HepG2 (cell line): ENCODE measurements around the gene SOCS1. TPM values are rescaled to one million over a fixed set of nuclear protein-coding genes. Genes with fewer than 3 reads are reported as not detected.

Experiments used
- FLYWCH1 ChIP-seq: sonication (generic); formaldehyde crosslinking; IDR thresholded peaks from 2 replicates; pipeline ENCODE4 v1.8.1; 2023; ENCODE audit warnings: mild to moderate bottlenecking, missing genetic modification reagents
- FOXA3 ChIP-seq: IDR thresholded peaks from 2 replicates; pipeline ENCODE4 v1.6.1; 2016; ENCODE audit warnings: missing genetic modification reagents, missing compliant biosample characterization
- FOXK2 ChIP-seq: fragments of 450-650 bp; IDR thresholded peaks from 2 replicates; pipeline ENCODE4 v1.6.1; 2016
- HNRNPL ChIP-seq: fragments of 200-400 bp; formaldehyde crosslinking; IDR thresholded peaks from 2 replicates; pipeline ENCODE4 v1.6.1; 2017; ENCODE audit warnings: mild to moderate bottlenecking, low read depth, low read length
- MXD1 ChIP-seq: sonication (generic); formaldehyde crosslinking; IDR thresholded peaks from 2 replicates; pipeline ENCODE4 v1.4.0; 2020; ENCODE audit warnings: mild to moderate bottlenecking, missing genetic modification reagents
- MXI1 ChIP-seq: IDR thresholded peaks from 3 replicates; pipeline ENCODE4 v1.6.1; 2012; ENCODE audit warnings: low read depth, low read length, inconsistent platforms, borderline replicate concordance
- PLSCR1 ChIP-seq: sonication (generic); formaldehyde crosslinking; IDR thresholded peaks from 2 replicates; pipeline ENCODE4 v1.5.0; 2020; ENCODE audit warnings: missing genetic modification reagents, mild to moderate bottlenecking, borderline replicate concordance
- RBM22 ChIP-seq: fragments of 200-400 bp; formaldehyde crosslinking; optimal IDR thresholded peaks from 2 replicates; pipeline ENCODE3; 2017; ENCODE audit warnings: mild to moderate bottlenecking, low read length, moderate library complexity
- STAT6 ChIP-seq: sonication (generic); formaldehyde crosslinking; IDR thresholded peaks from 2 replicates; pipeline ENCODE4 v1.4.0; 2020; ENCODE audit warnings: missing genetic modification reagents, mild to moderate bottlenecking, borderline replicate concordance
- ZNF124 ChIP-seq: sonication (generic); formaldehyde crosslinking; IDR thresholded peaks from 2 replicates; pipeline ENCODE4 v1.4.0; 2020; ENCODE audit warnings: missing genetic modification reagents
- ZNF253 ChIP-seq: sonication (generic); formaldehyde crosslinking; IDR thresholded peaks from 2 replicates; pipeline ENCODE4 v1.8.0; 2022; ENCODE audit warnings: mild to moderate bottlenecking, missing genetic modification reagents, borderline replicate concordance
- ZNF547 ChIP-seq: sonication (generic); formaldehyde crosslinking; IDR thresholded peaks from 2 replicates; pipeline ENCODE4 v1.5.1; 2020; ENCODE audit warnings: mild to moderate bottlenecking, missing genetic modification reagents
- ZNF609 ChIP-seq: sonication (generic); formaldehyde crosslinking; IDR thresholded peaks from 2 replicates; pipeline ENCODE4 v1.4.0; 2020; ENCODE audit warnings: mild to moderate bottlenecking, missing genetic modification reagents, borderline replicate concordance
- ZNF615 ChIP-seq: sonication (generic); formaldehyde crosslinking; IDR thresholded peaks from 2 replicates; pipeline ENCODE4 v1.5.0; 2020; ENCODE audit warnings: mild to moderate bottlenecking, missing genetic modification reagents, borderline replicate concordance
- ZNF790 ChIP-seq: sonication (generic); formaldehyde crosslinking; IDR thresholded peaks from 2 replicates; pipeline ENCODE4 v1.8.0; 2022; ENCODE audit warnings: missing genetic modification reagents, mild to moderate bottlenecking, borderline replicate concordance
- ZZZ3 ChIP-seq: sonication (generic); formaldehyde crosslinking; IDR thresholded peaks from 2 replicates; pipeline ENCODE4 v1.4.0; 2020; ENCODE audit warnings: missing genetic modification reagents, mild to moderate bottlenecking, borderline replicate concordance
- polyA plus RNA-seq, 8 experiments: library from polyadenylated mRNA; depleted of rRNA in 3 of 8; stranded (reverse) in 7 of 8; unstranded in 1 of 8; fragments of >200 nt; fragmentation: Illumina TruSeq in 4 of 8; extraction: Trizol in 4 of 8; gene quantifications; 2 replicates each; pipeline versions ENCODE4 v1.2.1 to v1.2.3, GENCODE V29; 2011 to 2016; ENCODE audit warnings: low read depth in 4 of 8, missing spikeins in 1 of 8, mixed read lengths in 1 of 8; ENCODE audit not compliant: insufficient read depth in 1 of 8
- total RNA-seq, 5 experiments: library from RNA; depleted of rRNA; stranded (reverse); fragments of >200 nt; fragmentation: Illumina TruSeq; extraction: Trizol; gene quantifications; 2 replicates each; pipeline ENCODE4 v1.2.3, GENCODE V29; 2016; ENCODE audit warnings: low read depth in 1 of 5
- TF ChIP-seq, protein P1 (sequence below): sonication (generic); formaldehyde crosslinking; IDR thresholded peaks from 2 replicates; pipeline ENCODE4 v1.4.0; 2020; ENCODE audit warnings: missing genetic modification reagents

Gene SOCS1
- total and polyA plus RNA-seq, 2 of the 13 experiments (the other 11 are each of a cell fraction or from before 2014, with no cell fraction given): 5.3 to 6.3 TPM

DNA sequence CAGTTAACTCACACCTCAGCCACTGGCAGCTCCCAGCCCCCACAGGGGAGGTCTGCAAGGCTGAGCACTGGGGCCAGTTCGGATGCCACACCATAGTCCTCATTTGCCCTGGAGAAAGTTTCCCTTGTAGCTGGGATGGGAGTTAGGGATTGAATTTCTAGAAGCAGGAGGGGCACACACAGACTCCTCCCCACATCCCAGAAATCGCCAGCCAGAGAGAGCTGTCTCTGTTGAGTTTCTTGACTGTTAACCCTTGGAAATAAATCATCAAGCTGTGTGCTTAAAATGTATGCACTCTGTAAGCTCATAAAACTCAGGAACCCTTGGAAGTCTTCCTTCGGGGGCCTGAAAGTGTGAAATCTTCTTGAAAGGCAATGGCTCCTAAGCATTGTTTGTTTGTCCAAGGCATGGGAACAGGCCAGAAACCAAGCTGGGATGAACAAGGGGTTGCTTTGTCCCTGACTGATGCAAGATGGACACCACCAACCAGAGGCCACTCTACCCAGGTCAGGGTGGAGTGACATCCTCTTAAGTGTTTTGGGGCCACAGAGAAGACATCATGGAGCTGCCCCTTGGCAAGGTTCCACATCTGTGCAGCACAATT, 17.8 kb upstream of the SOCS1 start (continued):
- TF ChIP-seq, protein P1, sequence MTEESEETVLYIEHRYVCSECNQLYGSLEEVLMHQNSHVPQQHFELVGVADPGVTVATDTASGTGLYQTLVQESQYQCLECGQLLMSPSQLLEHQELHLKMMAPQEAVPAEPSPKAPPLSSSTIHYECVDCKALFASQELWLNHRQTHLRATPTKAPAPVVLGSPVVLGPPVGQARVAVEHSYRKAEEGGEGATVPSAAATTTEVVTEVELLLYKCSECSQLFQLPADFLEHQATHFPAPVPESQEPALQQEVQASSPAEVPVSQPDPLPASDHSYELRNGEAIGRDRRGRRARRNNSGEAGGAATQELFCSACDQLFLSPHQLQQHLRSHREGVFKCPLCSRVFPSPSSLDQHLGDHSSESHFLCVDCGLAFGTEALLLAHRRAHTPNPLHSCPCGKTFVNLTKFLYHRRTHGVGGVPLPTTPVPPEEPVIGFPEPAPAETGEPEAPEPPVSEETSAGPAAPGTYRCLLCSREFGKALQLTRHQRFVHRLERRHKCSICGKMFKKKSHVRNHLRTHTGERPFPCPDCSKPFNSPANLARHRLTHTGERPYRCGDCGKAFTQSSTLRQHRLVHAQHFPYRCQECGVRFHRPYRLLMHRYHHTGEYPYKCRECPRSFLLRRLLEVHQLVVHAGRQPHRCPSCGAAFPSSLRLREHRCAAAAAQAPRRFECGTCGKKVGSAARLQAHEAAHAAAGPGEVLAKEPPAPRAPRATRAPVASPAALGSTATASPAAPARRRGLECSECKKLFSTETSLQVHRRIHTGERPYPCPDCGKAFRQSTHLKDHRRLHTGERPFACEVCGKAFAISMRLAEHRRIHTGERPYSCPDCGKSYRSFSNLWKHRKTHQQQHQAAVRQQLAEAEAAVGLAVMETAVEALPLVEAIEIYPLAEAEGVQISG (CRISPR knock-in tag): peak; percentile 48; the same call in 1 of the 2 replicates
- no peak for TF ChIP-seq FOXK2
- TF ChIP-seq STAT6 (CRISPR knock-in tag): no peak
- TF ChIP-seq RBM22: no peak
- TF ChIP-seq ZZZ3 (CRISPR knock-in tag): no peak
- peak; percentile 47; the same call in 1 of the 2 replicates for TF ChIP-seq ZNF609 (CRISPR knock-in tag)
- no peak for TF ChIP-seq ZNF615 (CRISPR knock-in tag)
- no peak for TF ChIP-seq MXI1
- TF ChIP-seq ZNF253 (CRISPR knock-in tag): no peak
- TF ChIP-seq HNRNPL: 0 out of 2 replicates have a peak, but pooled peaks have one; percentile 12
- TF ChIP-seq PLSCR1 (CRISPR knock-in tag): no peak
- TF ChIP-seq FOXA3 (CRISPR knock-in tag): peak; percentile 70
- TF ChIP-seq ZNF547 (CRISPR knock-in tag): no peak
- no peak for TF ChIP-seq ZNF790 (CRISPR knock-in tag)
- TF ChIP-seq FLYWCH1 (CRISPR knock-in tag): no peak
- no peak for TF ChIP-seq ZNF124 (CRISPR knock-in tag)
- no peak for TF ChIP-seq MXD1
